Smooth muscle cell (in vitro differentiated cells): ENCODE data around the gene BANF1. TPM values are rescaled to one million over a fixed set of nuclear protein-coding genes. Genes with fewer than 3 reads are reported as not detected.
"Not testable (repeated sequence)": the region's sequence is repeated elsewhere in the genome, so short reads cannot be mapped to it uniquely, and the experiment has no call there.

Experiments
- DNase-seq: peaks from one replicate; lab custom pipeline; 2025; ENCODE audit not compliant: unreplicated experiment; lab: John Stamatoyannopoulos, UW
- H2AFZ ChIP-seq: fragments of 200-600 bp; sonication (generic); 2 replicates; pipeline ENCODE4 v1.6.0; 2016; ENCODE audit warnings: antibody characterized with exemption, low read depth, mild to moderate bottlenecking
- H3F3A ChIP-seq: fragments of 200-600 bp; sonication (generic); 2 replicates; pipeline ENCODE4 v1.6.0; 2017; ENCODE audit warnings: antibody characterized with exemption, low read depth
- H3K27ac ChIP-seq: fragments of 200-600 bp; sonication (generic); 2 replicates; pipeline ENCODE4 v1.5.1; 2016; ENCODE audit warnings: low read depth, mild to moderate bottlenecking
- H3K27me3 ChIP-seq: fragments of 200-600 bp; sonication (generic); 2 replicates; pipeline ENCODE4 v1.6.1; 2016; ENCODE audit warnings: low read depth, mild to moderate bottlenecking
- H3K36me3 ChIP-seq: fragments of 200-600 bp; sonication (generic); 2 replicates; pipeline ENCODE4 v1.5.1; 2016; ENCODE audit warnings: low read depth
- H3K4me1 ChIP-seq: fragments of 200-600 bp; sonication (generic); 2 replicates; pipeline ENCODE4 v1.5.1; 2016; ENCODE audit warnings: low read depth
- H3K4me2 ChIP-seq: fragments of 200-600 bp; sonication (generic); 2 replicates; pipeline ENCODE4 v1.6.0; 2016; ENCODE audit warnings: mild to moderate bottlenecking
- H3K4me3 ChIP-seq: fragments of 200-600 bp; sonication (generic); 2 replicates; pipeline ENCODE4 v1.5.1; 2016; ENCODE audit warnings: mild to moderate bottlenecking
- H3K79me2 ChIP-seq: fragments of 200-600 bp; sonication (generic); 2 replicates; pipeline ENCODE4 v1.6.0; 2016; ENCODE audit warnings: low read depth, mild to moderate bottlenecking
- H3K9ac ChIP-seq: fragments of 200-600 bp; sonication (generic); 2 replicates; pipeline ENCODE4 v1.6.0; 2016; ENCODE audit warnings: low read depth
- H3K9me3 ChIP-seq: fragments of 200-600 bp; sonication (generic); replicated peaks from 2 replicates; pipeline ENCODE4 v1.5.1; 2016; ENCODE audit warnings: low read depth
- H4K20me1 ChIP-seq: fragments of 200-600 bp; sonication (generic); 2 replicates; pipeline ENCODE4 v1.6.0; 2016; ENCODE audit warnings: low read depth
- CTCF ChIP-seq: fragments of 200-600 bp; sonication (generic); IDR thresholded peaks from 2 replicates; pipeline ENCODE4 v1.5.1; 2017; ENCODE audit warnings: borderline replicate concordance, mild to moderate bottlenecking, antibody characterized with exemption; ENCODE audit not compliant: insufficient read depth, poor library complexity, severe bottlenecking
- WGBS: methylation state at CpG from one replicate; pipeline ENCODE4 v1.1.7; 2016; ENCODE audit warnings: low lambda C conversion rate; 5-methylcytosine and 5-hydroxymethylcytosine counted together
- polyA plus RNA-seq: library from polyadenylated mRNA; unstranded; fragments of >200 nt; fragmentation: Nextera tagmentation; extraction: Ambion mirVana; gene quantifications from 2 replicates; pipeline ENCODE4 v1.2.1, GENCODE V29; 2016
- total RNA-seq: library from RNA; depleted of rRNA; stranded (reverse); fragments of >200 nt; gene quantifications from 2 replicates; pipeline ENCODE4 v1.2.3, GENCODE V29; 2014

BANF1 gene
- total and polyA plus RNA-seq, 2 experiments from 2014 or later, result 61.7 to 269 TPM

DNA sequence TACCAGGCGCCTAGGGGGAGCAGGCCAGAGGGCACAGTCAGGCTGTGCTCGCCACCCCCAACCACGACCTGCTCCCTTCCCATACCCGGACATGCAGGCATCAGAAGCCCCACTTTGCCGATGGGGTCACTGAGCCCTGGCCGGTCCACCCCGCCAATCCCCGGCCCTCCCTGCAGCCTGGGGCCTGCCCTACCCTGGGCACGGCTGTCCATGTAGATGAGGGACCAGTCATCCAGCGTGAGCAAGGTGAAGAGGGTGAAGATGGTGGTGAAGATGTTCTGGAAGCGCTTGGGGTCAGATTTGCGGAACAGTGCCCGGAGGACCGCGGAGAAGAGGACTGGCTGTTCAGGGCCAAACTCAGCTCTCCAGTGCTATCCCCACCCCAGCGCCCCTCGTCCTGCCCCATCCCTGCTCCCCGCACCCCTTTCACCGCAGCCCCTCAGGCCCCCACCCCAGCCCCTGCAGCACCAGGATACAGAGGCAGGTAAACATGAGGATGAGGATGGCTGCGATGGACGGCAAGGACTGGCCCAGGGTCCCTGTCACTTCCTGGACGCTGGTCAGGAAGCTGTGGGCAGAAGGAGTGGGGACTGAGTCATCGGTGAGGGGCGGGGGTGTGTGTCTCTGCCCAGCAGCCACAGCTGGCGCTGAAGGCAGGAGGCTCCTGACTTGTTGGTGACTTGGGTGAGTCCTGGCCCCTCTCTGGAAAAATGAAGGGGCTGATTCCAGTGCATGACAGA lies 18.5 kb downstream of the BANF1 start:
- DNase-seq, result no peak
- H3K36me3 ChIP-seq, result no peaks in the 10 kb centered on the region
- no peaks in the 10 kb centered on the region for H4K20me1 ChIP-seq
- no peak overlapping the region for H2AFZ ChIP-seq
- H3K4me1 ChIP-seq, result no peaks in the 10 kb centered on the region
- no peak for TF ChIP-seq CTCF
- WGBS, result 79% methylated on average over 23 of the region's 25 CpGs
- no peak overlapping the region for H3K9ac ChIP-seq
- H3F3A ChIP-seq, result no peaks in the 10 kb centered on the region
- no peaks in the 10 kb centered on the region for H3K27me3 ChIP-seq
- H3K9me3 ChIP-seq, result no peaks in the 10 kb centered on the region
- H3K27ac ChIP-seq, result no peak overlapping the region
- H3K4me3 ChIP-seq, result no peak overlapping the region
- no peaks in the 10 kb centered on the region for H3K79me2 ChIP-seq
- peak overlapping the region; percentile 66 for H3K4me2 ChIP-seq

DNA sequence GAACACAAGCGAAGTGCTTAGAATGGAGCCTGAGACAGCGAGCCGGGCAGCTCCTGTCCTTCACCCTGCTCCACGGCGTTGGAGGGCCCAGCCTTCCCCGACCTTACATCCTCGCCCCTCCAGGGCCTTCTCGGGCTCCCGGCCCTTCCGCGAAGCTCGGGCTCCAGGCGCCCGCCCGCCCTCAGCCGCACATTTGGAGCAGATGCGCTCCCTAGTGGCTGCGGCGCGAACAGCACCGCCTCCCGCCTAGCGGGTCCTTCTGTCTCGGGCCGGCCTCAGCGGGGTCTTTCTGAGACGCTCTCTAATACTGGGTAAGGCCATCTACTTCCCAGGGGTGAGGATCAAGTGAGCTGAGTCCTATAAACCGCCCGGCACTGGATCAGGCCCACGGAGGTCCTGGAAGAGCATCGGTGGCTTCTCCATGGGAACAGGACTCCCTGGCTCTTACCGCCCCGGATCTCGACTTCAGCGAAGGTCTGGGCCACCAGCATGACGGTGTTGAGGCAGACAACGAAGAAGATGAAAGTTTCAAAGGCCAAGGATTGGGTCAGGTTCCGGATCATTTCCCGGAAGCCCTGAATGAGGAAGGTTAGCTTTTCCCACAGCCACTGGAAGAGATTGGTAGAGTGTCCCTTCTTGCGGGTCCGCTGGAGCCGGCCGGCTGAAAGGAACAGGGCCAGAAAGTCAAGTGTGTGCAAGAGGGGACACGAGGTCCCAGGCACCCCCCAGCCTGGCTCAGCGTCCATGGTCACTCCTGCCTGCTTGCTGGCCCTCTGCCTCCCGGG lies 20.3 kb downstream of the BANF1 start:
- DNase-seq, result peak; percentile 59
- H3K4me3 ChIP-seq, result no peak overlapping the region

GRCh38 chr11:66023186-66023440 lies 20.8 kb downstream of the BANF1 start:
- H3K9me3 ChIP-seq, H3K4me3 ChIP-seq, H4K20me1 ChIP-seq, H3K4me1 ChIP-seq, H3K27me3 ChIP-seq, H3K79me2 ChIP-seq, H3K27ac ChIP-seq, H3K9ac ChIP-seq, H3F3A ChIP-seq, H3K36me3 ChIP-seq, H3K4me2 ChIP-seq, H2AFZ ChIP-seq, DNase-seq: not testable (repeated sequence)
- whole genome bisulfite sequencing, result 89% methylated on average over 5 of the region's 5 CpGs

More for the DNA sequence above, 20.3 kb downstream of the BANF1 start:
- WGBS, result 32% methylated on average over 45 of the region's 46 CpGs
- H2AFZ ChIP-seq, result peak overlapping the region; percentile 83
- H3K4me1 ChIP-seq, result no peaks in the 10 kb centered on the region
- no peak overlapping the region for H3K9ac ChIP-seq
- H3K27ac ChIP-seq, result no peak overlapping the region
- no peaks in the 10 kb centered on the region for H3K27me3 ChIP-seq
- no peaks in the 10 kb centered on the region for H3K9me3 ChIP-seq
- no peaks in the 10 kb centered on the region for H3K79me2 ChIP-seq
- no peaks in the 10 kb centered on the region for H3F3A ChIP-seq
- H3K4me2 ChIP-seq, result peak overlapping the region; percentile 80
- peak; percentile 97 for TF ChIP-seq CTCF
- H3K36me3 ChIP-seq, result no peaks in the 10 kb centered on the region
- no peaks in the 10 kb centered on the region for H4K20me1 ChIP-seq

GRCh38 chr11:66026017-66026529 lies 23.8 kb downstream of the BANF1 start, which contains the start of gene CATSPER1:
TSS of gene CATSPER1 (minus strand) at chr11:66026479. CDS start at chr11:66026379, 100 bp downstream.
- Histone ChIP-seq H3K27me3 (no peaks in the 10 kb centered on the region), H3F3A (no peaks in the 10 kb centered on the region), H3K4me2 (no peak within 1 kb of the TSS)

More at GRCh38 chr11:66026017-66026529, 23.8 kb downstream of the BANF1 start, which contains the start of gene CATSPER1:
- Histone ChIP-seq H3K27ac (no peak within 1 kb of the TSS), H3K36me3 (no peaks in the 10 kb centered on the region), H4K20me1 (no peaks in the 10 kb centered on the region), H3K4me3 (no peak within 1 kb of the TSS), H3K9ac (no peak within 1 kb of the TSS), H2AFZ (no peak within 1 kb of the TSS), H3K79me2 (no peaks in the 10 kb centered on the region), H3K9me3 (no peaks in the 10 kb centered on the region), H3K4me1 (no peaks in the 10 kb centered on the region)
- no peak for TF ChIP-seq CTCF
- 94% methylated on average over 18 of the region's 18 CpGs for WGBS
- DNase-seq, result no peak
